Nephron (organoid): ENCODE results near the gene BEND6.

Experiments used
- H3K27ac Mint-ChIP-seq, 3 experiments: 2 replicates each; pipeline ENCODE4 v1.8.0; 2020; ENCODE audit warnings: mixed read lengths in 3 of 3, mild to moderate bottlenecking in 2 of 3, moderate library complexity in 1 of 3
- H3K27me3 Mint-ChIP-seq: 2 replicates; pipeline ENCODE4 v1.8.0; 2021; ENCODE audit warnings: low read depth, mild to moderate bottlenecking, moderate library complexity, mixed read lengths
- H3K36me3 Mint-ChIP-seq: 2 replicates; pipeline ENCODE4 v1.8.0; 2020; ENCODE audit warnings: low read depth, mixed read lengths
- H3K4me1 Mint-ChIP-seq: 2 replicates; pipeline ENCODE4 v1.8.0; 2020; ENCODE audit warnings: mixed read lengths
- H3K4me3 Mint-ChIP-seq, 3 experiments: 2 replicates each; pipeline ENCODE4 v1.8.0; 2020; ENCODE audit warnings: mild to moderate bottlenecking in 3 of 3, mixed read lengths in 3 of 3, moderate library complexity in 2 of 3
- H3K9me3 Mint-ChIP-seq: 2 replicates; pipeline ENCODE4 v1.8.0; 2020; ENCODE audit warnings: mixed read lengths
- TF ChIP-seq, protein P1 (sequence below), 3 experiments: fragments of 200-600 bp; sonication (generic); IDR thresholded peaks; one replicate each; pipeline ENCODE4 v1.5.0; 2021; ENCODE audit warnings: antibody characterized with exemption in 3 of 3; ENCODE audit not compliant: unreplicated experiment in 3 of 3

BEND6 gene

DNA sequence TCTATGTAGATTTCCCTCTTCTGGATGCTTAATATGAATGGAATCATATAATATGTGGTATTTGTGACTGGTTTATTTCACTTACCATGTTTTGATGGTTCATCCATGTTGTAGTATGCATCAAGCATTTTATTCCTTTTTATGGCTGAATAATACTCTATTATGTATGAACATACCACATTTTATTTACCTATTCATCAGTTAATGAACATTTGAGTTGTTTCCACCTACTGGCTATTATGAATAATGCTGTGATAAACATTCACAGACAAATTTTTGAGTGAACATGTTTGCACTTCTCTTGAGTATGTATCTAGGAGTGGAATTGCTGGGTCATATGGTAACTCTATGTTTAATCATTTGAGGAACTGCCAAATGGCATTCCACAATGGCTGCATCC, 120.2 kb downstream of the BEND6 start:
- H3K36me3 Mint-ChIP-seq = peaks cover 28% of the 10 kb centered on the region
- TF ChIP-seq, protein P1, sequence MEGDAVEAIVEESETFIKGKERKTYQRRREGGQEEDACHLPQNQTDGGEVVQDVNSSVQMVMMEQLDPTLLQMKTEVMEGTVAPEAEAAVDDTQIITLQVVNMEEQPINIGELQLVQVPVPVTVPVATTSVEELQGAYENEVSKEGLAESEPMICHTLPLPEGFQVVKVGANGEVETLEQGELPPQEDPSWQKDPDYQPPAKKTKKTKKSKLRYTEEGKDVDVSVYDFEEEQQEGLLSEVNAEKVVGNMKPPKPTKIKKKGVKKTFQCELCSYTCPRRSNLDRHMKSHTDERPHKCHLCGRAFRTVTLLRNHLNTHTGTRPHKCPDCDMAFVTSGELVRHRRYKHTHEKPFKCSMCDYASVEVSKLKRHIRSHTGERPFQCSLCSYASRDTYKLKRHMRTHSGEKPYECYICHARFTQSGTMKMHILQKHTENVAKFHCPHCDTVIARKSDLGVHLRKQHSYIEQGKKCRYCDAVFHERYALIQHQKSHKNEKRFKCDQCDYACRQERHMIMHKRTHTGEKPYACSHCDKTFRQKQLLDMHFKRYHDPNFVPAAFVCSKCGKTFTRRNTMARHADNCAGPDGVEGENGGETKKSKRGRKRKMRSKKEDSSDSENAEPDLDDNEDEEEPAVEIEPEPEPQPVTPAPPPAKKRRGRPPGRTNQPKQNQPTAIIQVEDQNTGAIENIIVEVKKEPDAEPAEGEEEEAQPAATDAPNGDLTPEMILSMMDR (IDR thresholded peaks at IDR 0.05; ENCODE audit: unreplicated experiment in 3 of 3) = no peak
- H3K9me3 Mint-ChIP-seq = peaks cover 6% of the 10 kb centered on the region
- no peak overlapping the region for H3K27ac Mint-ChIP-seq
- H3K4me3 Mint-ChIP-seq = no peak overlapping the region
- H3K4me1 Mint-ChIP-seq = no peaks in the 10 kb centered on the region
- H3K27me3 Mint-ChIP-seq = no peaks in the 10 kb centered on the region
